ENCODE results near the gene MTIF3.

MTIF3 gene

DNA sequence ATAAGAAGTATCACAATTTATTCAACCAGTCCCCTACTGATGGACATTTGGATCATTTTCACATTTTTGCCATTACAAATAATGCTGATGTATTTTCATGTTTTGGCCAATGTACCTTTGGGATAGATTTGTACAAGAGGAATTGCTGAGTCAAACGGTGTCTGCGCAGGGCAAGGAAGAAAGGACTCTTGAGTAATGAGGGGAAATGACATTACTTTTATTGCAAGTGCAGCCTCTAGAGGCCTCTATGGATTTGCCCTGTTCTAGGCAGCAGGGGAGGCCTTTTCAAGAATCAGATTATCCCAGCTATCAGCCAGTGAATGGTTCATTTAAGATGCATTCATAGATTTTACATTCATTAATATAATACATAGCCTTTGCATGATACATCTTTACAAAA lies 58.9 kb downstream of the MTIF3 start:
- H3K4me3 ChIP-seq (ENCODE audit: low read depth in 1 of 2, low read length in 2 of 2), result no peak overlapping the region
- no peak overlapping the region for H3K27ac ChIP-seq (ENCODE audit: low read length)

DNA sequence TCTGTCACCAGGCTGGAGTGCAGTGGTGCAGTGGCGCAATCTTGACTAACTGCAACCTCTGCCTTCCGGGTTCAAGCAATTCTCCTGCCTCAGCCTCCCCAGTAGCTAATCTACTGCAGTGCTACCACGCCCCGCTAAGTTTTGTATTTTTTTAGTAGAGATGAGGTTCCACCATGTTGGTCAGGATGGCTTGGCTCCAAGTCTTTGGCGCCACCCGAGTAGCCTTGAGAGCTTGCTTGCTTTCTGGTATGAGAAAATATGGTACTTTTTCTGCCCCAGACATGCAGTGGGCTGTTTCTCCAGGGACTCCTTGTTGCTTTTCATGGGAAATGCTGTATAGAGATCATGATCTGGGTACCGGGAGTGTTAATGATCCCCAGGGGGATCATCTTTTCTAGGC lies 60.5 kb downstream of the MTIF3 start:
- no peak overlapping the region for H3K4me3 ChIP-seq (ENCODE audit: low read depth in 1 of 2, low read length in 2 of 2)
- H3K36me3 ChIP-seq (ENCODE audit: control insufficient read depth in 1 of 2, insufficient read depth in 2 of 2, low read length in 2 of 2), result no peaks in the 10 kb centered on the region
- H3K27me3 ChIP-seq (ENCODE audit: low read depth, low read length), result no peaks in the 10 kb centered on the region
- no peaks in the 10 kb centered on the region for H3K4me1 ChIP-seq (ENCODE audit: control insufficient read depth in 1 of 2, insufficient read depth in 2 of 2, low read length in 2 of 2)
- no peak overlapping the region for H3K27ac ChIP-seq (ENCODE audit: low read length)
- H3K9me3 ChIP-seq (ENCODE audit: control insufficient read depth in 1 of 2, low read length in 2 of 2), result no peaks in the 10 kb centered on the region

More for the DNA sequence above, 58.9 kb downstream of the MTIF3 start:
- Histone ChIP-seq H3K36me3 (ENCODE audit: control insufficient read depth in 1 of 2, insufficient read depth in 2 of 2, low read length in 2 of 2) (no peaks in the 10 kb centered on the region), H3K4me1 (ENCODE audit: control insufficient read depth in 1 of 2, insufficient read depth in 2 of 2, low read length in 2 of 2) (no peaks in the 10 kb centered on the region), H3K9me3 (ENCODE audit: control insufficient read depth in 1 of 2, low read length in 2 of 2) (no peaks in the 10 kb centered on the region), H3K27me3 (ENCODE audit: low read depth, low read length) (no peaks in the 10 kb centered on the region)

GRCh38 chr13:27388241-27388640 lies 62.1 kb downstream of the MTIF3 start:
- H3K9me3 ChIP-seq (ENCODE audit: control insufficient read depth in 1 of 2, low read length in 2 of 2), result no peaks in the 10 kb centered on the region
- no peak overlapping the region for H3K27ac ChIP-seq (ENCODE audit: low read length)
- H3K4me3 ChIP-seq (ENCODE audit: low read depth in 1 of 2, low read length in 2 of 2), result no peak overlapping the region
- H3K4me1 ChIP-seq (ENCODE audit: control insufficient read depth in 1 of 2, insufficient read depth in 2 of 2, low read length in 2 of 2), result no peaks in the 10 kb centered on the region
- no peaks in the 10 kb centered on the region for H3K36me3 ChIP-seq (ENCODE audit: control insufficient read depth in 1 of 2, insufficient read depth in 2 of 2, low read length in 2 of 2)
- no peaks in the 10 kb centered on the region for H3K27me3 ChIP-seq (ENCODE audit: low read depth, low read length)
